Fibroblast of the aortic adventitia (primary cell): ENCODE measurements around the gene BLVRB. TPM values are rescaled to one million over a fixed set of nuclear protein-coding genes. Genes with fewer than 3 reads are reported as not detected.
"Not testable (repeated sequence)": the region's sequence is repeated elsewhere in the genome, so short reads cannot be mapped to it uniquely, and the experiment has no call there.

Source experiments
- DNase-seq: peaks from one replicate; pipeline ENCODE4 v3.0.0-alpha.2; 2010; ENCODE audit warnings: low read depth
- H3K4me3 ChIP-seq: 2 replicates; pipeline ENCODE4 v1.5.1; 2011; ENCODE audit warnings: low read depth, mild to moderate bottlenecking, control low read depth, low read length, moderate library complexity
- total RNA-seq: library from RNA; depleted of rRNA; stranded (reverse); fragments of >200 nt; gene quantifications from 2 replicates; pipeline ENCODE4 v1.2.3, GENCODE V29; 2012; ENCODE audit warnings: low replicate concordance
- TF ChIP-seq, protein P1 (sequence below): IDR thresholded peaks from 2 replicates; pipeline ENCODE4 v1.5.1; 2011; ENCODE audit warnings: mild to moderate bottlenecking, low read length, control low read depth, inconsistent platforms; ENCODE audit not compliant: insufficient read depth

Gene BLVRB
- total RNA-seq, 1 donor: 77.2 TPM

DNA sequence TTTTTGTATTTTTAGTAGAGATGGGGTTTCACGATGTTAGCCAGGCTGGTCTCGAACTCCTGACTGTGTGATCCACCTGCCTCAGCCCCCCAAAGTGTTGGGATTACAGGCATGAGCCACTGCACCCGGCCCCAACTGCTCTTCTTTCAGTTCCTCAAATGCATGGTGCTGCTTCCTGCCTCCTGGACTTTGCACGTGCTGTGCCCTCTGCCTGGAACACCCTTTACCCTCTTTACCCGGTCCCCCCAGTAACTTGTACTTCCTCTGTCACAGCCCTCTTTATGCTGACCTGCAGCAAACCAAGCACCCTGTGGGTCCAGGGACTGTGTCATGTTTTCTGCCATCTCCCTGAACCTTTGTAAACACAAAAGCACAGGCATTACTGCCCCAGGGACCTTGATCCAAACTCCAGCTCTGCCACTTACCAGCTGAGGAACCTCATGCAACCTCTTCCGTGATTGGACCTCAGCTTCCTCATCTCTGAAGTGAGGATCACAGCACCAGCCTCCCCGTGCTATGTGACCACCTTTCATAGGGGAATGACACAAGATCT is 3.8 kb downstream of the BLVRB start:
- H3K4me3 ChIP-seq: no peak overlapping the region
- TF ChIP-seq, protein P1, sequence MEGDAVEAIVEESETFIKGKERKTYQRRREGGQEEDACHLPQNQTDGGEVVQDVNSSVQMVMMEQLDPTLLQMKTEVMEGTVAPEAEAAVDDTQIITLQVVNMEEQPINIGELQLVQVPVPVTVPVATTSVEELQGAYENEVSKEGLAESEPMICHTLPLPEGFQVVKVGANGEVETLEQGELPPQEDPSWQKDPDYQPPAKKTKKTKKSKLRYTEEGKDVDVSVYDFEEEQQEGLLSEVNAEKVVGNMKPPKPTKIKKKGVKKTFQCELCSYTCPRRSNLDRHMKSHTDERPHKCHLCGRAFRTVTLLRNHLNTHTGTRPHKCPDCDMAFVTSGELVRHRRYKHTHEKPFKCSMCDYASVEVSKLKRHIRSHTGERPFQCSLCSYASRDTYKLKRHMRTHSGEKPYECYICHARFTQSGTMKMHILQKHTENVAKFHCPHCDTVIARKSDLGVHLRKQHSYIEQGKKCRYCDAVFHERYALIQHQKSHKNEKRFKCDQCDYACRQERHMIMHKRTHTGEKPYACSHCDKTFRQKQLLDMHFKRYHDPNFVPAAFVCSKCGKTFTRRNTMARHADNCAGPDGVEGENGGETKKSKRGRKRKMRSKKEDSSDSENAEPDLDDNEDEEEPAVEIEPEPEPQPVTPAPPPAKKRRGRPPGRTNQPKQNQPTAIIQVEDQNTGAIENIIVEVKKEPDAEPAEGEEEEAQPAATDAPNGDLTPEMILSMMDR: no peak
- DNase-seq: no peak

DNA sequence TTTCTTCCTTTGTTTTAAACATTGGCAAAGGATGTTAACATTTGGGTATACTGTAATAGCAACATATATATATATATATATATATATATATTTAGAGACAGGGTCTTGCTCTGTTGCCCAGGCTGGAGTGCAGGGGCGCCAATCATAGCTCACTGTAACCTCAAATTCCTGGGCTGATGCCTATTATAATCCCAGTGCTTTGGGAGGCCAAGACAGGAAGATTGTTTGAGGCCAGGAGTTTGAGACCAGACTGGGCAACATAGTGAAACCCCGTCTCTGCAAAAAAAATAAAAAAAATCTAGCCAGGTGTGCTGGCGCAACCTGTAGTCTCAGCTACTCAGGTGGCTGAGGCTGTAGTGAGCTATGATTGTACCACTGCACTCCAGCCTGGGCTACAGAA is 5.4 kb downstream of the BLVRB start:
- TF ChIP-seq, protein P1: no peak
- no peak overlapping the region for H3K4me3 ChIP-seq
- no peak for DNase-seq

DNA sequence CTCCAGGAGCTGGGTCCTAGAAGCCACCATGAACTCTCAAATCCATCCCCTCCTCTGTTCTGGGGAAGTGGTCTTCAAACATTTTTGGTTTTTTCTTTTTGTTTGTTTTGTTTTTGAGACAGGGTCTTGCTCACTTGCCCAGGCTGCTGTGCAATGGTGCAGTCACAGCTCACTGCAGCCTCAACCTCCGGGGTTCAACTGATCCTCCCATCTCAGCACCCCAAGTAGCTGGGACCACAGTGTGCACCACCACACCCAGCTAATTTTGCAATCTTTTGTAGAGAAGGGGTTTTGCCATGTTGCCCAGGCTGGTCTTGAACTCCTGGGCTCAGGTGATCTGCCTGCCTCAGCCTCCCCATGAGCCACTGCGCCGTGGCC is 7.0 kb downstream of the BLVRB start:
- TF ChIP-seq, protein P1: no peak
- no peak for DNase-seq
- H3K4me3 ChIP-seq: no peak overlapping the region

DNA sequence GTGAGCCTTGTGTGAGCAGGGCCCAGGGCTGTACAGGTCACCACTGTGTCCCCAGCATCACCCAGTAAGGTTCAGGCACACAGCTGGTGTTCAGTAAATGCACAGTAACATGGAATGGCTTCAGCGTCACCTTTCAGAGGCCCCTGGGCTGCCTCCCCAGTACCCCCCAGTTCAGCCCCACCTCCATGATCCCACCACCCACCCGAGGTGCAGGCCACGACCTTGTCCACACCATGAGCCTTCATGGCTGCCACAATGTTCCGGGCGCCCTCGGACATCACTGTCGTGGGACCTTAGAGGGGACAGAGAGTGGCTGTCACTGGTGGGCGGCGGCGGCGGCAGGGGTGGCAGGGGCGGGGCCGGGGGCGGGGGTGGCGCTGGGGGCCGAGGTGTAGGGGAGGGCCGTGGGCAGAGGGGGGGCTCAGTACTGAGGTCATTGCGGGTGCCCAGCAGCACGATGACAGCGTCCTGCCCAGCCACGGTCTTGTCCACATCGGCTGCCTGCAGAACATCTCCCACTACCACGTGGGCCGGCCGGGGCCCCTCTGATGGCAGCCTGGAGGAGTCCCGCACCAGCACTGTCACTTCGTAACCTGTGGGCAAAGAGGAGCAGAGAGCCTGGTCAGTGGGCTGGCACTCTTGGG is 7.5 kb downstream of the BLVRB start:
- TF ChIP-seq, protein P1: no peak
- DNase-seq: no peak
- no peak overlapping the region for H3K4me3 ChIP-seq

DNA sequence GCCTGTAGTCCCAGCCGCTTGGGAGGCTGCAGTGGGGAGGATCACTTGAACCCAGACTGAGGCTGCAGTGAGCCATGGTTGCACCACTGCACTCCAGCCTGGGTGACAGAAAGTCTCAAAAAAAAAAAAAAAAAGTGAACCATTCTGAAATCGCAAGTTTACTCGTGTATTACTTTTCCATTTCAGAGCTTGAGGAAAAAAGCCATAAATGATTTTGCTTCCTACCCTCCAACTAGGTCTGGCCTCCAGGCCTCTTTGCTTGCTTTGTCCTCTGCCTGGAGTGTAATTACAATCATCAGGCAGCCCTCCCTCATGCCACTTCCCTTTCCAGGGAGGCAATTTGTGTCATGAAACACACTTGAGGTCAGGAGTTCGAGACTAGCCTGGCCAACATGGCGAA is 8.5 kb downstream of the BLVRB start:
- DNase-seq: no peak
- TF ChIP-seq, protein P1: no peak
- no peak overlapping the region for H3K4me3 ChIP-seq

DNA sequence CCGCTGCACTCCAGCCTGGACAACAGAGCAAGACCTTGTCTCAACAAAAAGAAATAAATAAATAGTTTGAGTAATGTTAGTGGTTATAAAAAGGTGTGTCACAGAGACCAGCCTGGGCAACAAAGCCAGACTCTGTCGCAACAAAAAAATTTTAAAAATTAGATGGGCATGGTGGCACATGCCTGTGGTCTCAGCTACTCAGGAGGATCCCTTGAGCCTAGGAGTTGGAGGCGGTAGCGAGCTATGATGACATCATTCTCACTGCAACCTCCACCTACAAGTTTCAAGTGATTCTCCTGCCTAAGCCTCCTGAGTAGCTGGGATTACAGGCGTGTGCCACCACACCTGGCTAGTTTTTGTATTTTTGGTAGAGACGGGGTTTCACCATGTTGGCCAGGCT is 11.6 kb downstream of the BLVRB start:
- not testable (repeated sequence) for DNase-seq, H3K4me3 ChIP-seq

DNA sequence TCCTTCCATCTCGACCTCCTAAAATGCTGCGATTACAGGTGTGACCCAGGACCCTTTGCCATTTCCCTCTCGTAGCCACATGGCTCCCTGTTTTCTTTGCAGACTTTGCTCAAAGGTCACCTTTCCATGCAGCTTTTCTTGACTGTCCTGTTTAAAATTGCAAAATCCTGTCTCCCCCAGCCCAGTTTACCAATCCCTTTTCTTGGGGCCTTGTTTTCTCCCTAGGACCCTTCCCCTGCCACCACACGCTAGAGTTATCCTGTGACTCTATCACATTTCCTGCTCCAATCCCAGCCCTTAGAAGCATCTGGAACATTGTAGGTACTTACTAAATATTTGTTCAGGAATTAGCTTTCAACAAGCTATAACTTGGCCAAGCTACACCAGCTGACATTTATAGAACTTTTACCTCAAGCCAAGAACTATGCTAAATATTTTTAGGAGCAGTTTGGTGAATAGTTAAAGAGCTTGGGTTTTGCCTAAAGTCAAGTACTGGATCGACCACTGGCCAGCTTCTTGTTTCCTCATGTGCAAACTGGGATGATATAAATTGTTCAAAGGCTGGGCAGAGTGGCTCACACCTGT is 12.3 kb downstream of the BLVRB start:
- no peak for DNase-seq
- H3K4me3 ChIP-seq: no peak overlapping the region
- TF ChIP-seq, protein P1: no peak
